ENCODE results near the gene MDH1B. TPM values are rescaled to one million over a fixed set of nuclear protein-coding genes. Genes with fewer than 3 reads are reported as not detected.
A peak's percentile ranks its signal among the peaks of the same experiment; 100 is the strongest.

MDH1B gene
- total RNA-seq, 5 donors from 2014 or later (not counting 1 experiment from before 2014, with no cell fraction given), result 0.20 to 0.41 (median 0.34) TPM; not detected in 1

DNA sequence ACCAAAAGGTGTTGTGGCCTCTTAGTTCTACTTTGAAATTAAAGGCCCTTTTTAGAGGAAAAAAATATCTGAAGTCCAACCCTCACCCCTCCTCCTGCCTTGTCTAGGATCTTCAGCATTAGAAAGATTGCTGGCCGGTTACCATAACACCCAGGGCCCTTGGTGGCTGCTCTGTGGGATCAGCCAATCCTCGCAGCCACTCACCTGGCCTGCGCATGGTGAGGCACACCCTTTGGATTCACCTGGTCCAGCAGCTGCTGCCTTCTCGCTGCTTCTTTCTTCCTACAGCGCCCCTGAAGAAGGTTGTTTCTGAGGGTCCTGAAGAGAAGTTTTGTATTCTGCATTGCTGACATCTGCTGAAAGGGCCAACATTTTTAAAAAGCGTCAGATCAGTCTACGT is 72.2 kb downstream of the MDH1B start:
- no peaks in the 10 kb centered on the region for H3K36me3 ChIP-seq (ENCODE audit: control insufficient read depth in 2 of 2, extremely low read depth in 1 of 2, insufficient read depth in 1 of 2, low read length in 1 of 2)
- POLR2A ChIA-PET, result no interaction called here
- Mint-ChIP-seq H3K27ac (no peak overlapping the region), H3K4me1 (peaks cover 5 to 8% (median 6%) of the 10 kb centered on the region in 3 donors), H3K27me3 (no peaks in the 10 kb centered on the region), H3K9me3 (no peaks in the 10 kb centered on the region), H3K36me3 (no peaks in the 10 kb centered on the region), H3K4me3 (no peak overlapping the region)
- ATAC-seq (replicated peaks in 1 of 4) (no peak), DNase-seq (no peak)
- 86% methylated on average over 1 of the region's 7 CpGs for WGBS (ENCODE audit: insufficient coverage)
- H3K27me3 ChIP-seq (replicated peaks in 1 of 2; ENCODE audit: control insufficient read depth in 2 of 2, extremely low read depth in 1 of 2, insufficient read depth in 2 of 2, low read length in 1 of 2), result no peaks in the 10 kb centered on the region
- H3K4me1 ChIP-seq (ENCODE audit: control insufficient read depth in 1 of 2, extremely low read depth in 1 of 2, insufficient read depth in 2 of 2, low read length in 2 of 2), result no peaks in the 10 kb centered on the region
- CTCF ChIA-PET, result no interaction called here
- H3K27ac ChIP-seq (ENCODE audit: low read length), result no peak overlapping the region
- no peaks in the 10 kb centered on the region for H3K9me3 ChIP-seq
- no peak overlapping the region for H3K4me3 ChIP-seq (ENCODE audit: control insufficient read depth in 1 of 2, extremely low read depth in 1 of 2, low read length in 1 of 2)

GRCh38 chr2:206688990-206689389 is 76.1 kb downstream of the MDH1B start:
- peaks cover 0 to 10% of the 10 kb centered on the region in 2 donors for H3K27me3 Mint-ChIP-seq
- H3K9me3 ChIP-seq, result no peaks in the 10 kb centered on the region
- H3K4me1 Mint-ChIP-seq, result peaks cover 5 to 8% (median 6%) of the 10 kb centered on the region in 3 donors
- no peaks in the 10 kb centered on the region for H3K9me3 Mint-ChIP-seq
- H3K4me3 ChIP-seq (ENCODE audit: control insufficient read depth in 1 of 2, extremely low read depth in 1 of 2, low read length in 1 of 2), result no peak overlapping the region
- POLR2A ChIA-PET, result no interaction called here
- H3K4me1 ChIP-seq (ENCODE audit: control insufficient read depth in 1 of 2, extremely low read depth in 1 of 2, insufficient read depth in 2 of 2, low read length in 2 of 2), result no peaks in the 10 kb centered on the region
- no peaks in the 10 kb centered on the region for H3K36me3 Mint-ChIP-seq
- no peak for ATAC-seq (replicated peaks in 1 of 4)
- WGBS (ENCODE audit: insufficient coverage), result no CpG with 5 or more reads among the region's 1 CpG
- no peaks in the 10 kb centered on the region for H3K27me3 ChIP-seq (replicated peaks in 1 of 2; ENCODE audit: control insufficient read depth in 2 of 2, extremely low read depth in 1 of 2, insufficient read depth in 2 of 2, low read length in 1 of 2)
- peak in 1 of 35 experiments; percentile 9 for DNase-seq
- H3K27ac Mint-ChIP-seq, result no peak overlapping the region
- CTCF ChIA-PET, result interaction anchor here in 1 of 2 donors (0.7 kb wide), 1 partner anchor 788 kb away, joined by 4 read pairs; no protein-coding TSS in a partner anchor
- H3K4me3 Mint-ChIP-seq, result no peak overlapping the region
- H3K27ac ChIP-seq (ENCODE audit: low read length), result no peak overlapping the region
- no peaks in the 10 kb centered on the region for H3K36me3 ChIP-seq (ENCODE audit: control insufficient read depth in 2 of 2, extremely low read depth in 1 of 2, insufficient read depth in 1 of 2, low read length in 1 of 2)

- Histone ChIP-seq H3K27ac (ENCODE audit: low read length) (no peak overlapping the region), H3K9me3 (no peaks in the 10 kb centered on the region), H3K4me1 (ENCODE audit: control insufficient read depth in 1 of 2, extremely low read depth in 1 of 2, insufficient read depth in 2 of 2, low read length in 2 of 2) (no peaks in the 10 kb centered on the region), H3K27me3 (replicated peaks in 1 of 2; ENCODE audit: control insufficient read depth in 2 of 2, extremely low read depth in 1 of 2, insufficient read depth in 2 of 2, low read length in 1 of 2) (no peaks in the 10 kb centered on the region), H3K36me3 (ENCODE audit: control insufficient read depth in 2 of 2, extremely low read depth in 1 of 2, insufficient read depth in 1 of 2, low read length in 1 of 2) (no peaks in the 10 kb centered on the region), H3K4me3 (ENCODE audit: control insufficient read depth in 1 of 2, extremely low read depth in 1 of 2, low read length in 1 of 2) (no peak overlapping the region)
- WGBS (ENCODE audit: insufficient coverage), result 71% methylated on average over 1 of the region's 2 CpGs
- ChIA-PET POLR2A (no interaction called here), CTCF (no interaction called here)
- DNase-seq (no peak), ATAC-seq (replicated peaks in 1 of 4) (no peak)
- H3K4me3 Mint-ChIP-seq, result no peak overlapping the region
- peaks cover 5 to 8% (median 6%) of the 10 kb centered on the region in 3 donors for H3K4me1 Mint-ChIP-seq
- H3K27ac Mint-ChIP-seq, result no peak overlapping the region
- no peaks in the 10 kb centered on the region for H3K9me3 Mint-ChIP-seq
- no peaks in the 10 kb centered on the region for H3K36me3 Mint-ChIP-seq
- H3K27me3 Mint-ChIP-seq, result peaks cover 3 to 13% of the 10 kb centered on the region in 2 donors
Observed at GRCh38 chr2:206688453-206688852, 76.7 kb downstream of the MDH1B start.

Other genes starting within 250 kb of the MDH1B start
- gene FAM237A, start 122.8 kb downstream of the MDH1B start, total RNA-seq, result not detected
- gene DYTN, start 46.9 kb downstream of the MDH1B start, total RNA-seq, result not detected
- gene FASTKD2, start 278 bp upstream of the MDH1B start, total RNA-seq, result 10 to 100 TPM; 18.3 to 25.8 (median 21.7) TPM
- gene CPO, start 174.2 kb upstream of the MDH1B start, total RNA-seq, result under 1 TPM in 1 of 5 donors, not detected in 4; 0.30 TPM

Data from T-cell (primary cell).